Measurements from ENCODE around the gene GPR22.

GRCh38 chr7:107506674-107507339 lies 37.0 kb downstream of the GPR22 start:
- TF ChIP-seq CTCF (IDR thresholded peaks at IDR 0.05; ENCODE audit: insufficient read depth, low read length): no peak
- no peak for TF ChIP-seq REST (IDR thresholded peaks at IDR 0.05; ENCODE audit: insufficient replicate concordance, low read depth)
- no peak for TF ChIP-seq GABPA (IDR thresholded peaks at IDR 0.05; ENCODE audit: low read depth)
- 0 out of 2 replicates have a peak, but pooled peaks have one; percentile 33 for TF ChIP-seq POLR2AphosphoS5 (IDR thresholded peaks at IDR 0.05; ENCODE audit: low read depth)
- peak; percentile 11; the same call in 1 of the 2 replicates for TF ChIP-seq SPI1 (IDR thresholded peaks at IDR 0.05; ENCODE audit: borderline replicate concordance, low read depth)

Measured in HL-60 (cell line).